Glutamatergic neuron (in vitro differentiated cells): ENCODE measurements around the gene TOX2. TPM values are rescaled to one million over a fixed set of nuclear protein-coding genes. Genes with fewer than 3 reads are reported as not detected.
A peak's percentile ranks its signal among the peaks of the same experiment; 100 is the strongest.

ENCODE experiments used
- DNase-seq: peaks from one replicate; pipeline ENCODE4 v3.0.0; 2022
- H3K27ac Mint-ChIP-seq: one replicate; pipeline ENCODE4 v1.8.0; 2020; ENCODE audit warnings: mild to moderate bottlenecking, mixed read lengths, inconsistent platforms; ENCODE audit not compliant: unreplicated experiment
- H3K27me3 Mint-ChIP-seq: one replicate; pipeline ENCODE4 v1.8.0; 2020; ENCODE audit warnings: mild to moderate bottlenecking, moderate library complexity, mixed read lengths, inconsistent platforms; ENCODE audit not compliant: unreplicated experiment
- H3K36me3 Mint-ChIP-seq: one replicate; pipeline ENCODE4 v1.8.0; 2020; ENCODE audit warnings: mild to moderate bottlenecking, mixed read lengths, inconsistent platforms; ENCODE audit not compliant: unreplicated experiment
- H3K4me1 Mint-ChIP-seq: one replicate; pipeline ENCODE4 v1.8.0; 2020; ENCODE audit warnings: mild to moderate bottlenecking, low read depth, mixed read lengths, inconsistent platforms; ENCODE audit not compliant: unreplicated experiment
- H3K4me3 Mint-ChIP-seq: one replicate; pipeline ENCODE4 v1.8.0; 2020; ENCODE audit warnings: mild to moderate bottlenecking, mixed read lengths, inconsistent platforms; ENCODE audit not compliant: unreplicated experiment
- H3K9me3 Mint-ChIP-seq: one replicate; pipeline ENCODE4 v1.8.0; 2020; ENCODE audit warnings: mild to moderate bottlenecking, moderate library complexity, mixed read lengths, inconsistent platforms; ENCODE audit not compliant: unreplicated experiment
- CTCF ChIP-seq: fragments of 200-600 bp; sonication (generic); IDR thresholded peaks from one replicate; pipeline ENCODE4 v1.5.0; 2021; ENCODE audit not compliant: partially characterized antibody, unreplicated experiment
- total RNA-seq: library from RNA; stranded (reverse); fragmentation: NEBNext Ultra II Directional; extraction: Animal tissue kit (Norgen Biotek cat#: 25700); gene quantifications from one replicate; pipeline ENCODE4 v1.2.1, GENCODE V29; 2021; ENCODE audit not compliant: unreplicated experiment

TOX2 gene
- total RNA-seq, 1 donor from 2014 or later = 11.0 TPM

GRCh38 chr20:44080646-44081267, 166.1 kb downstream of the TOX2 start:
- Mint-ChIP-seq H3K27ac (no peak overlapping the region), H3K27me3 (no peaks in the 10 kb centered on the region), H3K4me3 (no peak overlapping the region), H3K36me3 (no peaks in the 10 kb centered on the region), H3K9me3 (no peaks in the 10 kb centered on the region), H3K4me1 (no peaks in the 10 kb centered on the region)
- peak; percentile 78 for DNase-seq
- TF ChIP-seq CTCF = peak; percentile 99

GRCh38 chr20:44081476-44081875, 166.8 kb downstream of the TOX2 start:
- Mint-ChIP-seq H3K4me1 (no peaks in the 10 kb centered on the region), H3K9me3 (no peaks in the 10 kb centered on the region), H3K27me3 (no peaks in the 10 kb centered on the region), H3K27ac (no peak overlapping the region), H3K36me3 (no peaks in the 10 kb centered on the region), H3K4me3 (no peak overlapping the region)
- no peak for TF ChIP-seq CTCF
- no peak for DNase-seq

- Mint-ChIP-seq H3K36me3 (no peaks in the 10 kb centered on the region), H3K9me3 (no peaks in the 10 kb centered on the region), H3K4me1 (no peaks in the 10 kb centered on the region), H3K27me3 (no peaks in the 10 kb centered on the region), H3K27ac (no peak overlapping the region), H3K4me3 (no peak overlapping the region)
- no peak for DNase-seq
- TF ChIP-seq CTCF = no peak
These were observed 167.2 kb downstream of the TOX2 start for GRCh38 chr20:44081888-44082287.

GRCh38 chr20:44083220-44083933, 168.7 kb downstream of the TOX2 start:
- no peak overlapping the region for H3K4me3 Mint-ChIP-seq
- no peaks in the 10 kb centered on the region for H3K27me3 Mint-ChIP-seq
- TF ChIP-seq CTCF = no peak
- no peaks in the 10 kb centered on the region for H3K4me1 Mint-ChIP-seq
- no peak overlapping the region for H3K27ac Mint-ChIP-seq
- no peaks in the 10 kb centered on the region for H3K9me3 Mint-ChIP-seq
- no peak for DNase-seq
- H3K36me3 Mint-ChIP-seq = no peaks in the 10 kb centered on the region

- H3K36me3 Mint-ChIP-seq = no peaks in the 10 kb centered on the region
- no peak overlapping the region for H3K4me3 Mint-ChIP-seq
- TF ChIP-seq CTCF = no peak
- H3K27me3 Mint-ChIP-seq = no peaks in the 10 kb centered on the region
- H3K27ac Mint-ChIP-seq = no peak overlapping the region
- DNase-seq = no peak
- H3K4me1 Mint-ChIP-seq = no peaks in the 10 kb centered on the region
- no peaks in the 10 kb centered on the region for H3K9me3 Mint-ChIP-seq
These were observed 169.8 kb downstream of the TOX2 start for GRCh38 chr20:44084439-44084838.
